GM19043 (cell line): ENCODE results near the gene TNFSF10.
A peak's percentile ranks its signal among the peaks of the same experiment; 100 is the strongest.
"Not testable (repeated sequence)": the region's sequence is repeated elsewhere in the genome, so short reads cannot be mapped to it uniquely, and the experiment has no call there.

ENCODE experiments used
- ATAC-seq: cut with Tn5 transposase; IDR thresholded peaks from one replicate; pipeline ENCODE4 v1.9.1; 2021; ENCODE audit warnings: low read depth; ENCODE audit not compliant: unreplicated experiment

Gene TNFSF10

GRCh38 chr3:172546105-172546504 lies 22.9 kb upstream of the TNFSF10 start:
- ATAC-seq: no peak

- no peak for ATAC-seq
Observed at GRCh38 chr3:172544404-172544803, 21.2 kb upstream of the TNFSF10 start.

- ATAC-seq: no peak
Observed at GRCh38 chr3:172543884-172544283, 20.7 kb upstream of the TNFSF10 start.

GRCh38 chr3:172543419-172543818 lies 20.2 kb upstream of the TNFSF10 start:
- ATAC-seq: no peak

- no peak for ATAC-seq
Observed at GRCh38 chr3:172542999-172543398, 19.8 kb upstream of the TNFSF10 start.

- ATAC-seq: no peak
Observed at GRCh38 chr3:172541945-172542488, 18.8 kb upstream of the TNFSF10 start.

GRCh38 chr3:172540049-172540448 lies 16.8 kb upstream of the TNFSF10 start:
- no peak for ATAC-seq

- no peak for ATAC-seq
Observed at GRCh38 chr3:172539273-172539672, 16.0 kb upstream of the TNFSF10 start.

- no peak for ATAC-seq
Observed at GRCh38 chr3:172538368-172539151, 15.3 kb upstream of the TNFSF10 start.

- ATAC-seq: no peak
Observed at GRCh38 chr3:172537507-172538158, 14.4 kb upstream of the TNFSF10 start.

- ATAC-seq: no peak
Observed at GRCh38 chr3:172536993-172537419, 13.8 kb upstream of the TNFSF10 start.

GRCh38 chr3:172536505-172536904 lies 13.3 kb upstream of the TNFSF10 start:
- ATAC-seq: no peak

- ATAC-seq: no peak
Observed at GRCh38 chr3:172530566-172530965, 7.3 kb upstream of the TNFSF10 start.

- no peak for ATAC-seq
Observed at GRCh38 chr3:172530101-172530561, 6.9 kb upstream of the TNFSF10 start.

- no peak for ATAC-seq
Observed at GRCh38 chr3:172528677-172529076, 5.4 kb upstream of the TNFSF10 start.

- no peak for ATAC-seq
Observed at GRCh38 chr3:172527306-172527705, 4.1 kb upstream of the TNFSF10 start.

GRCh38 chr3:172525116-172525613 lies 1.9 kb upstream of the TNFSF10 start:
- ATAC-seq: no peak

GRCh38 chr3:172524611-172525010 lies 1.4 kb upstream of the TNFSF10 start:
- no peak for ATAC-seq

GRCh38 chr3:172521837-172522726 lies 1.1 kb downstream of the TNFSF10 start:
- ATAC-seq: not testable (repeated sequence)

- ATAC-seq: peak; percentile 46
Observed at GRCh38 chr3:172520301-172520831, 2.9 kb downstream of the TNFSF10 start.
